CD1c-positive myeloid dendritic cell (primary cell): ENCODE results near the gene KIF6.
A peak's percentile ranks its signal among the peaks of the same experiment; 100 is the strongest.

Experiments
- DNase-seq: peaks from one replicate; pipeline ENCODE4 v3.0.0-alpha.2; 2016; ENCODE audit errors: extremely low spot score

Gene KIF6

DNA sequence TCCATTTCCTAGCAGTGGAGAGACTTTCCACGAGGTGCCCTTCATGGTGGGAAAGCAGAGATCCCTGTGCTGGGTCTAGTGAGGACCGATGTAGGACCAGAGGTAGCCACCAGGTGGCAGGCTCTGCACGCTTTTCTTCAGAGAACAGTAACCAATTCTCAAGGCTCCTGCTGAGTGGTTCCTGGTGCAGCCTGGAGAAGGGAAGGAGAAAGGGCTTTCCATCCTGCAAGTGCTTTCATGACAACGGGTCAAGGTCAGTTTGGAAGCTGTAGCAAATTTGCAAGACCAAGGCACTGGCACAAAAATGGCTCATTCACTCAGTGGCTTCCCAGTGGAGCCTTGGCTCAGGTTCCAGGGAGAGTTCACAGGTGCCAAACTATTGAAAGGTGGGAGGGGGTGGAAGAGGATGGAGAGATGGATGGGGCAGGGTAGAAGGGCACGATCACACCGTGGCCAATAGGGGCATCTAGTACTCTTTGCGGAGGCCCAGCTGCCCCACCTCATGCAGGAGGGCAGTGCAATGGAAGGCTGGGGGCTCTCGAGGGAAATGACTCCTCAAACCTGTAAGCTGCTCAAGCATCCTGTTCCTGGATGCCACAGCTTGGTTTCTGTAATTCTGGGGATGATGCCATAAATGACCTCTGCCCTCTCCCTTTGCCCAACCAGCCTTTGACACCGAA, 377.2 kb downstream of the KIF6 start:
- peak; percentile 71 for DNase-seq

DNA sequence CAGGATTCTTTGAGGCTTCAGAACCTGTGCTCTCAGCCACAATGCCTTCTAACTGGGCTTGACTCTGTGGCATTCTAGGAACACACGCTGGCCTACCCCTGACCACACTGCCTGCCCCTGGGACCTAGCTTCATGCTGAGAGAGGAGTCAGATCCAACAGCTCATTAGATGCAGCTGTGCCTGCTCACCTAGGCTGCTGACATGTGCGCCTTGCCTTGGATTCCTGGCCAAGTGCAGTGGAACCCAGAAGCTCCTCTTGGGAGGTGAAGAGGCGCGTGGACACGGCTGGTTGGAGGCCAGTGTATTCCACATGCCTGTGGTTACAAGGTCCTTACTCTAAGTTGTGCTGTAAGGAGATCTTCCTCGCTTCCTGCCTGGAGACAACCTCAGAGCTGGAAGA, 378.0 kb downstream of the KIF6 start:
- DNase-seq, result no peak

DNA sequence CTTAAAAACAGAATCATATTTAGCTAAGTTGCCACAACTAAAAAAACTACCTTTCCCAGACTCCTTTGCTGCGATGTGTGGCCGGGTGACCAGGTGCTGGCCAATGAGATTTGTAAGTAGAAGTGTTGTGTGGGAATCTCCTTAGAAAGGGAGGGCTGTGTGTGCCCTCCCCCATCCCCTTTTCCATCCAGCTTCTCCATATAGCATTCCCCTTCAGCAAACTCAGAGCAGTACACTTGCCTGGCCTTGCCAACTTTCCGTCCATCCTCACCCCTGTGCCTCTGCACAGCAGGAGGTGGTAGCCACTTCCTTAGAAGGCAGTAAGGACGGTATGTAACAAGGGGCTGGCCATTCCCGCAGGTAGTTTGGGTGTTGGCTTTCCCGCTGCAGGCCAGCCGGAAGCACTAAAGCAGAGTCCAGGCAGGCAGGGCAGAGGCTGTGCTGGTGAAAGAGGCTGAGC, 380.4 kb downstream of the KIF6 start:
- no peak for DNase-seq

DNA sequence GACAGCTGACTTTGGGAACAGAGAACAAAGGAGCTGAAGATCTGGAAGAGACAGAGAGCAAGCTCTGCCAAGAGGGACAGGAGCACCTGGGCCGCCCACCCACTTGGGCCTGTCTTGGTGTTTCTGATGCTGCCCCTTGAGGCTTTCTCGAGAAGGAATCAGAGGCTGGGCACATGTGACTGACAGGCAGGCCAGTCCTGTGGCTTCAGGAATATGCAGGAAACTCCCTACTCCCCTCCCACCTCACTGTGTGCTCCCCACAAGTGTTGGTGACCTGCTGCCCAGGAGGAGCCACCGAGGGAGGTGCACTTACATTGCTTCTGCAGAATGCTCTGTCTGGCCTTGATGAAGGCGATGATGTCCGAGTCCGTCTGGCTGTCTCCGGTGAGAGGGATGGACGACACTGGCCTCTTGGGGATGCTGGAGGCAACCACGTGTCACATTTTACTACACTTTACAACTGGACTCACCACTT, 381.8 kb downstream of the KIF6 start:
- no peak for DNase-seq

DNA sequence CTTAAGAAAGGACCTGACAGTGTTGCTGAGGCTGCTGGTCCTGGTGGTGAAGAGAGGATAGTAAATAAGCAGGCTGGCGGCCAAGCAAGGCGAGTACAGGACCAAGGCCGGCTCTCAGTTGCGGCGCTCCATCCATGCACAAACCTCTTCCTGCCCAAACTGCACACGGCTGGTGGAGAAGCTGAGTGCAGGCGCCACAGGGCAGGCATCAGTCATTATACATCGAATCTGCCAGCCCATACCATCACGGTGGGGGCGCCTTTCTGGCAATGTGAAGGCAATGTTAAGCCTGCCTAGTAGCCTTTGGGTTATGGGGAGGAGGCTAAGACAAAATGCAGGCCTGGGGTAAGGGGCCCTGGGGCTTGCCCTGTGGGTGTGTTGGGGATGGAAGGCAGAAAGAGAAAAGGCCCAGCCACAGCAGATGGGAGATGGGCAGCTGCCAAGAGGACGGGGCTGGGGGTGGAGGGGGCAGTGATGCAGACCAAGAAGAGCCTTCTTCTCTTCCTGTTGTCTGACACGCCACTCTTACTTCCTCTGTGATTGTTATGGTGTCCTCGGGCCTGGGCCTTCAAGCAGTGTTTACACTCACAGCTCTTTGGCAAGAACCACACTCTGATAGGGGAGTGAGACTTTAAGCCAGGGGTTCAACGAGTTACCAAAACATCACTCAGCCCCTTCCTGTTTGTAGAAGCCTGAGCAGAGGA, 382.4 kb downstream of the KIF6 start:
- peak; percentile 69 for DNase-seq

DNA sequence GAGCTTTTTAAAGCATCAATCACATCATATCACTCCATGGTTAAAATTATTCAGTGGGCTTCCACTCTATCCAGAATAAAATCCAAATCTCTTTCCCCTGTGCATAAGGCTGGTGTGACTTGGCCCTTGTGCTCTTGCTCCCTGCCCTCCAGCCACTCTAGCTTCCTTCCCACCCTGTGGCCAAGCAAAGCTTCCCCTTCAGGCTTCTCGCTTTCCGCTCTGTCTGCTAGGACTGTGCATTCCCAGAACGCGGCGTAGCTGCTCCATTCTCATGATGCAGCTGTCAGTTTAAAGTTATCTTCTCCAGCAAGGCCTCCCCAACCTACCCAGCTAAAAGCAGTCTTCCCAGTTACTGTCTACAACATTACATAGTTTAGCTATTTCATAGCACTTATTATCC, 383.3 kb downstream of the KIF6 start:
- peak; percentile 21 for DNase-seq

DNA sequence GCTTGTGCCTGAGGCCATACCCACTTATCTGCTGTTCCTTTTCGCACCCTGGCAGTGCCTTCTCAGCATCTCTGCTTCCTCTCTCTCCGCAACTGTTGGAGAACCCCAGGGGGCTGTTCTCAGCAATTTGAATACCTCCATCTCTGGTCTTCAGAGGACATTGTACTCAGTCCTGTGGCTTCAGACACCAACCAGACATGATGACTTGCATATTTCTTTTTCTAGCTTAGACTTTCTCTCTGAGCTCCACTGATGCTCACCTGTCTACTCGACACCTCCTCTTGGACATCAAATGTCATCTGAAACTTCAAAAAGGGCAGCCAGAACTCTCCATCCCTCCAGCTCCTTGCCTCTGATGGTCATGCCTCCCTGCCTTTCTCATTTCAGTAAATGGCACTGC, 383.9 kb downstream of the KIF6 start:
- no peak for DNase-seq

- DNase-seq, result peak; percentile 36
These were observed 385.2 kb downstream of the KIF6 start for GRCh38 chr6:39339868-39340550.

GRCh38 chr6:39339096-39339867, 385.9 kb downstream of the KIF6 start:
- DNase-seq, result no peak

- peak; percentile 40 for DNase-seq
These were observed 386.8 kb downstream of the KIF6 start for GRCh38 chr6:39338397-39338796.

DNA sequence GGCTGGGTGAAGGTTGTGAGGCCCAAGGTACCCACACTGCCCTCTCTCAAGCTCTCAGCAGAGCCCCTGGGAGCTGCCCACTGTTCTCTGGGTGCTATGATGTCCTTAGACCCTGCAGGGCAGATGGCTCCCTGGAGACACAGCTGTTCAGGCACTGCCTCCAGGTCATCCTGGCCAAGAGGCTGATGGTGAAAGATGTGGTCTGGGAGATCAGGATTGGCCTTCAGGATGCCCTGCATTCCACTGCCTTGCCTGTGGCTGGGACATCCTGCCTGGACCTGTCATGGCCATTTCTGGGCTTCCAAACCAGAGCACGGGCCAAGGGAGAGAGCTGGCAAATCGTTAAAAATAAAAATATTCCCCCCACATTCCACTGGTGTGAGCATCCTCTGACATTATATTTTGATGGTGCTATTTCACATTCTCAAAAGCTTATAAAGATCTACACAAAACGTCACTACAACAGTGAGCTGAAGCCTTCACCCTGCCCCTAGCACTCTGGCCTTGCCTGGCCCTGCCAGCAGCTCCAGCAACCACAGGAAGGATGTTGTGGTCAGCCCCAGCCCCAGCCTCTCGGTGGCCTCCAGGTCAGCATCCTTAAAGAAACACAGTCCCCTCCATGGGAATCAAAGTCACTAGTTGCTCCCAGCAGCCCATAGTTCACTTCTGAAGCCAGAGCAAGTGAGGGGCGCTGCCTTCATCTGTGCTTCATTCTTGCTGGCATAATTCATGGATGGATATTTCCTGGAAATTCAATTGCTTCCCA, 389.2 kb downstream of the KIF6 start:
- DNase-seq, result no peak

DNA sequence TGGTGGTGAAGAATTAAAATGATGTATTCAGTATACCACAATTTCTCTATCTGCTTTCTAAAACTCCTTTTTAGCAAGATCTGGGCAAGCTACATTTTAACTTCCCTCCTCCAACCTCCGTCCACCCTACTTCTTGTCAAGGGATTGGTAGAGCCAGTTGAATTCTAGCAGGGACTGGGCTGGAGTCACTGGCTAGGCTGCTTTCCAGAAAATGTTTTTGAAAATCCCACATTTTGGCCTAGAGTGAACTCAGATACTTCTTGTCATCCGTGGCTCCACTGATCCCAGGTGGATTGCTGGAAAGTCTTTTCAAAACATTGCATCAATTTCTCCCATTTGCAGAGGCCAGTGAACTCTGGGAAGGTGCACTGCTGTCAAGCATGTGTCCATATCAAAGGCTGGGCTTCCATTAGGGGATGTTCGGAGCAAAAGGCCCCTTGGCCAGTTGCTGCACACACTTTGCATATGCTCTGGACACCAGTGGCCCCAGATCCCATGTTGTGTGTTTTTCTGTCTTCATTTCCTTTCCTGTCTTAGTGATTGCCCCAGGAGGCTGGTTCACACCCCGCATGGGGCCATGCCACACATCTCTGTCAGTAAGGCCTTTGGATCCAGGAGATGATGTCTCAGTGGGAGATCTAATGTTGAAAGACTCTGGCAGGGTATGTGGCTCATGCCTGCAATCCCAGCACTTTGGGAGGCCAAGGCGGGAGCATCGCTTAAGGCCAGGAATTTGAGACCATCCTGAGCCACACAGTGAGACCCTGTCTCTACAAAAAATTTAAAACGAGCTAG, 391.4 kb downstream of the KIF6 start:
- DNase-seq, result no peak

DNA sequence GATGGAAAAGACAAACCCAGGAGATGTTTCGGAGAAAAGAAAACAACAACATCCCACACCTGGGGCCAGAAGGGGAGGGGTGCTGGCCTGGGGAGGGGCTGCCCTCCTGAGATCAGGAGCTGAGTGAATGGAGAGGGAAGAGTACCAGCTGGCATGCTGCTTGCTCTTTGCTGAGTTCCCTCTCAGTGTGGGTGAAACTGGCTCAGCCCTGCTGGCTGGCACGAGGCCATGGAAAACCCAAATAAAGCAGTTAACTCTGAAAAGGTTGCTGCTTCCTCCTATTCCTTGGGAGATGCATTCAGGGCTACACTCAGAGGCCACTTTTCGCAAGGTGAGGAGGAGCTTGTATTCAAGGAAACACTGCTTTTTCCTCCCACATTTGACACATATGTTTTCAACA, 394.7 kb downstream of the KIF6 start:
- DNase-seq, result peak; percentile 61

DNA sequence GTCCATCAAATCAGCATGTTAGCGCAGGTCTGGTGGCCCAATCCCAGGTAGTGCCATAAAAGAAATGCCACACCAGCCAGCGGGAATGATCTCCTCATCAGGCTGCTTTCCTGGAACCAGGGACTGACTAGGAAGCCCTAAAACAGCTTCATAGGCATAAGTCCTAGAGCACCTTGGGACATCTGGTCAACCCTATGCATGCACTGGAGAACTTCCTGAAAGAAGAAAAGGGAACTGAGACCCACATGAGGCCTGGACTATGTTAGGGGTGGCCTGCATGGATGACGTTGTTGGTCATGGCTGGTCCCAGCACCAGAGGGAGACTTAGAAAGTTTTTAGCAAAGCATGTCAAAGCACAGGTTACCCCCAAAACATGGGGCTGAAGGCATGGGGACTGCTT, 395.2 kb downstream of the KIF6 start:
- DNase-seq, result peak; percentile 84

DNA sequence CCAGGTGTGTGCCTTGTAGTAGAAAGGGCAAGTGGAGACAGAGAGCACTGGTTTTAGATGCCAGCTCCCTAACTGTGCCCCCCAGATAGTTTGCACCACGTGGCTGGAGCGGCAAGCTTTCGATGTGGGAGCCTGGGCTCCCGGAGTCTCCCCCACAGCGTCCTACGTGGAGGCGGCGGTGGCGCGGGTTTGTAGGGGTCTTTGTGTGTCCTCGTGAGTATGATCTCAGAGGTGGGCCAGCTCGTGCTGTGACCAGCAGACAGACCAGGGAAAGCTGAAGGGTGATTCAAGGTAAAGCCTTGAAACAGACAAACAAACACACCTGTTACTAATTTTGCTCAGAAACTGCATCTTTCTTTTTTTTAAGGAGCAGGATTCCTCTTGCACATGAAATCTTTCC, 397.1 kb downstream of the KIF6 start:
- DNase-seq, result no peak

DNA sequence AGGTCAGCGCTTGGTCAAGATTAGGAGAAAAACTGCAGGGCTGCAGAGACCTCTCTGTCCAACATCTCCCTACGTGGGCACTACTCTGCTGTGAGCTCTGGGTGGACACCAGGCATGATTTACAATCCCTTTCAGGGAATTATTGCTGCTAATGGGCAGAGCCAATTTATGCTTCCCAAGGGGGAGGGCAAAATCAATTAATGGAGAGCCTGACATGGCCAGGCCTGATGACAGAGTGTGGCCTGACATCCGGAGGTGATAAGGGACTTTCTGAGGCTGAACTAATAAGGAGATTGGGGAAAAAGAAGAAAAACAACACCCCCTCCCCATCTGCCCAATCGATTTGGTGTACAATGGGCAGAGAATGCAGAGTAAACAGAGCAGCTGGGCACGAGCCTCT, 397.7 kb downstream of the KIF6 start:
- no peak for DNase-seq

DNA sequence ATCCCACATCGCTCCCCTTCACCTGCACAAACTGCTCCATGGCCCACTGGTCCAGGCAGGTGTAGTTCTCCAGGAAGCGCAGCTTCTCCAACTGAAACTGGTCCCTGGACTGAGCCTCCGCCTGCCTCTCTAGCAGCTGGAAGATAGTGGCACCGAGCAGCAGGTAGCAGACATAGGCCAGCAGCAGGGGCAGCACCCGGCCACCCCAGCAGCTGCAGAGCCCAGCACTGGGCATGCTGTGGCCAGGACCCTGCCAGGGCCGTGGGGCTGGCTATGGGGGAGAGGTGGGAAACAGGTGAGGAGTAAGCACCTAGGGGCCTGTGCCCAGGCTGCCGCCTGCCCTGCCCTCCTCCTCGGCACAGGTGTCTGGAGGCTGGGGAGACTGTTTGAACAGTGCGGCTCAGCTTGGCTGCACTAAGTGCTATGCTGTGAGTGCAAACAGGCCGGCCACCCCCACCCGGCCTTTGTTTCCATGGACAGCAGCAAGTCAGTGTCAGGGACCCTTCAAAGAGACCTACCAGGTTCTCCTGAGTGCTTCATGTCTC, 402.8 kb downstream of the KIF6 start, which contains the start of gene KCNK16:
TSS of gene KCNK16 (minus strand) at position 397 of the 545 bp plus-strand sequence. CDS start at position 235, 162 bp downstream.
- no peak for DNase-seq

DNA sequence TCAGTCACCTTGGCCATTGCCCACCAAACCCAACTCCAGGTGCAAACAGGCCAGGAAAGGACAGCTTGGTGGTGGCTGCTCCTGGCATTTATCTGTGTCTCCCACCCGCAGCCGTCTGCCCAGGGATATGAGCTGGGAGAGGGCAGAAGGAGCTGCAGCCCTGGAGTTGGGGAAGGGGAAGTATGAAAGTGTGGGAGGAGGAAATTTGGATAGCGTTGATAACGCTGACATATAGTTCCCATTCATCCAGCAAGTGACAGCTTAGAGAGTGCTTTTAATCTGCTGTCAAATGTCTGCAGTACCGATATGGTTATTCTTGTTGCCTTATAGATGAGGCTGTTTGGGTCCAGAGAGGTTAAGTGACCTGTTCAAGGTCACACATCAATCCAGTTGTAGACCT, 403.4 kb downstream of the KIF6 start:
- peak; percentile 67 for DNase-seq

- DNase-seq, result no peak
These were observed 404.7 kb downstream of the KIF6 start for GRCh38 chr6:39320363-39320984.
